Adipocyte (in vitro differentiated cells): ENCODE data around the gene PPP1R37.

Experiments
- DNase-seq: peaks from one replicate; pipeline ENCODE4 v3.0.0-alpha.2; 2015; ENCODE audit warnings: low read depth
- H3K27me3 ChIP-seq: replicated peaks from 2 replicates; pipeline ENCODE4 v1.7.0; 2013; ENCODE audit warnings: mild to moderate bottlenecking, low read length, moderate library complexity; ENCODE audit not compliant: control insufficient read depth, insufficient read depth
- H3K36me3 ChIP-seq: 2 replicates; pipeline ENCODE4 v1.7.0; 2013; ENCODE audit warnings: low read length, mild to moderate bottlenecking, moderate library complexity; ENCODE audit not compliant: control insufficient read depth, insufficient read depth, severe bottlenecking
- H3K4me1 ChIP-seq: 2 replicates; pipeline ENCODE4 v1.7.0; 2013; ENCODE audit warnings: mild to moderate bottlenecking, low read length, moderate library complexity; ENCODE audit not compliant: control insufficient read depth, insufficient read depth
- H3K4me3 ChIP-seq: 2 replicates; pipeline ENCODE4 v1.7.0; 2013; ENCODE audit warnings: mild to moderate bottlenecking, low read length, moderate library complexity
- H3K9ac ChIP-seq: 2 replicates; pipeline ENCODE4 v1.7.0; 2013; ENCODE audit warnings: mild to moderate bottlenecking, low read length, moderate library complexity
- H3K9me3 ChIP-seq: 2 replicates; pipeline ENCODE4 v1.7.0; 2013; ENCODE audit warnings: mild to moderate bottlenecking, low read length, moderate library complexity; ENCODE audit not compliant: control insufficient read depth

PPP1R37 gene

GRCh38 chr19:45074744-45075300 is 18.2 kb upstream of the PPP1R37 start:
- DNase-seq = no peak

GRCh38 chr19:45075301-45076028 is 17.5 kb upstream of the PPP1R37 start:
- Histone ChIP-seq H3K27me3 (no peaks in the 10 kb centered on the region), H3K4me3 (peak overlapping the region; percentile 66), H3K36me3 (peaks cover 7% of the 10 kb centered on the region), H3K4me1 (peaks cover 12% of the 10 kb centered on the region), H3K9ac (peak overlapping the region; percentile 61), H3K9me3 (no peaks in the 10 kb centered on the region)
- DNase-seq = peak; percentile 26

More at GRCh38 chr19:45074744-45075300, 18.2 kb upstream of the PPP1R37 start:
- Histone ChIP-seq H3K36me3 (peaks cover 13% of the 10 kb centered on the region), H3K9ac (no peak overlapping the region), H3K9me3 (no peaks in the 10 kb centered on the region), H3K4me3 (no peak overlapping the region), H3K4me1 (peaks cover 5% of the 10 kb centered on the region), H3K27me3 (no peaks in the 10 kb centered on the region)

GRCh38 chr19:45076029-45076850 is 16.7 kb upstream of the PPP1R37 start, which contains the start of gene ZNF296:
Gene ZNF296, minus strand, starts transcription at chr19:45076478. Its CDS starts 105 bp downstream, at chr19:45076373.
- Histone ChIP-seq H3K36me3 (peaks cover under 1% of the 10 kb centered on the region), H3K4me3 (peak within 1 kb of the TSS; percentile 66), H3K9me3 (no peaks in the 10 kb centered on the region), H3K27me3 (no peaks in the 10 kb centered on the region), H3K4me1 (peaks cover 15% of the 10 kb centered on the region), H3K9ac (peak within 1 kb of the TSS; percentile 61)
- DNase-seq = peak; percentile 68

- Histone ChIP-seq H3K4me3 (peak overlapping the region; percentile 66), H3K9me3 (no peaks in the 10 kb centered on the region), H3K36me3 (peaks cover 5% of the 10 kb centered on the region), H3K4me1 (peaks cover 15% of the 10 kb centered on the region), H3K9ac (peak overlapping the region; percentile 61), H3K27me3 (no peaks in the 10 kb centered on the region)
- DNase-seq = no peak
These were observed 15.9 kb upstream of the PPP1R37 start for GRCh38 chr19:45076851-45077730.

- no peaks in the 10 kb centered on the region for H3K9me3 ChIP-seq
- peaks cover 9% of the 10 kb centered on the region for H3K36me3 ChIP-seq
- no peak for DNase-seq
- H3K4me1 ChIP-seq = peaks cover 15% of the 10 kb centered on the region
- H3K4me3 ChIP-seq = peak overlapping the region; percentile 96
- peak overlapping the region; percentile 93 for H3K9ac ChIP-seq
- no peaks in the 10 kb centered on the region for H3K27me3 ChIP-seq
These were observed 14.5 kb upstream of the PPP1R37 start for GRCh38 chr19:45078390-45079062.

GRCh38 chr19:45079063-45079910 is 13.7 kb upstream of the PPP1R37 start, which contains the start of gene GEMIN7:
Gene GEMIN7, plus strand, starts transcription at chr19:45079260. Its CDS starts 10,855 bp downstream, at chr19:45090115.
- H3K9me3 ChIP-seq = no peaks in the 10 kb centered on the region
- H3K4me1 ChIP-seq = peaks cover 15% of the 10 kb centered on the region
- H3K9ac ChIP-seq = peak within 1 kb of the TSS; percentile 93
- H3K27me3 ChIP-seq = no peaks in the 10 kb centered on the region
- H3K36me3 ChIP-seq = peaks cover 9% of the 10 kb centered on the region
- peak within 1 kb of the TSS; percentile 96 for H3K4me3 ChIP-seq
- DNase-seq = peak; percentile 89

GRCh38 chr19:45079911-45080370 is 13.0 kb upstream of the PPP1R37 start:
- Histone ChIP-seq H3K36me3 (peaks cover 10% of the 10 kb centered on the region), H3K9ac (peak overlapping the region; percentile 93), H3K4me1 (peaks cover 15% of the 10 kb centered on the region), H3K4me3 (peak overlapping the region; percentile 96), H3K9me3 (no peaks in the 10 kb centered on the region), H3K27me3 (no peaks in the 10 kb centered on the region)
- no peak for DNase-seq

- H3K4me3 ChIP-seq = no peak overlapping the region
- H3K9me3 ChIP-seq = no peaks in the 10 kb centered on the region
- H3K36me3 ChIP-seq = peaks cover 18% of the 10 kb centered on the region
- H3K4me1 ChIP-seq = peaks cover 15% of the 10 kb centered on the region
- no peak for DNase-seq
- no peaks in the 10 kb centered on the region for H3K27me3 ChIP-seq
- no peak overlapping the region for H3K9ac ChIP-seq
These were observed 10.8 kb upstream of the PPP1R37 start for GRCh38 chr19:45082170-45082569.

GRCh38 chr19:45086480-45086879 is 6.5 kb upstream of the PPP1R37 start:
- peaks cover 35% of the 10 kb centered on the region for H3K36me3 ChIP-seq
- H3K4me1 ChIP-seq = peaks cover 8% of the 10 kb centered on the region
- no peak for DNase-seq
- H3K4me3 ChIP-seq = no peak overlapping the region
- H3K9me3 ChIP-seq = no peaks in the 10 kb centered on the region
- H3K27me3 ChIP-seq = no peaks in the 10 kb centered on the region
- H3K9ac ChIP-seq = no peak overlapping the region
